Mesenteric fat pad (tissue), 1 donor: ENCODE data around the gene ALDH1B1. TPM values are rescaled to one million over a fixed set of nuclear protein-coding genes. Genes with fewer than 3 reads are reported as not detected.

Source experiments
- DNase-seq: peaks from one replicate; pipeline ENCODE4 v3.0.0-alpha.2; 2020; ENCODE audit warnings: low spot score
- long read RNA-seq: library from polyadenylated mRNA; unstranded; transcript quantifications from one replicate; pipeline ENCODE4 v2.0.0, GENCODE V29; 2020
- total RNA-seq: library from RNA; stranded (reverse); fragmentation: NEBNext Ultra II Directional; extraction: Animal tissue kit (Norgen Biotek cat#: 25700); gene quantifications from one replicate; pipeline ENCODE4 v1.2.1, GENCODE V29; 2021
- donor health status: DM: yes; HTN: yes; CAD: no.

The ALDH1B1 gene
- total RNA-seq, result 26.3 TPM
- long read RNA-seq, transcript ALDH1B1-201 (2 exons, 3,066 nt), result major isoform, 69 of 77 reads
- long read RNA-seq, partial matches to known transcripts, result 7 of 77 reads
- long read RNA-seq, other reads (novel, unspliced or antisense), result 1 of 77 reads

DNA sequence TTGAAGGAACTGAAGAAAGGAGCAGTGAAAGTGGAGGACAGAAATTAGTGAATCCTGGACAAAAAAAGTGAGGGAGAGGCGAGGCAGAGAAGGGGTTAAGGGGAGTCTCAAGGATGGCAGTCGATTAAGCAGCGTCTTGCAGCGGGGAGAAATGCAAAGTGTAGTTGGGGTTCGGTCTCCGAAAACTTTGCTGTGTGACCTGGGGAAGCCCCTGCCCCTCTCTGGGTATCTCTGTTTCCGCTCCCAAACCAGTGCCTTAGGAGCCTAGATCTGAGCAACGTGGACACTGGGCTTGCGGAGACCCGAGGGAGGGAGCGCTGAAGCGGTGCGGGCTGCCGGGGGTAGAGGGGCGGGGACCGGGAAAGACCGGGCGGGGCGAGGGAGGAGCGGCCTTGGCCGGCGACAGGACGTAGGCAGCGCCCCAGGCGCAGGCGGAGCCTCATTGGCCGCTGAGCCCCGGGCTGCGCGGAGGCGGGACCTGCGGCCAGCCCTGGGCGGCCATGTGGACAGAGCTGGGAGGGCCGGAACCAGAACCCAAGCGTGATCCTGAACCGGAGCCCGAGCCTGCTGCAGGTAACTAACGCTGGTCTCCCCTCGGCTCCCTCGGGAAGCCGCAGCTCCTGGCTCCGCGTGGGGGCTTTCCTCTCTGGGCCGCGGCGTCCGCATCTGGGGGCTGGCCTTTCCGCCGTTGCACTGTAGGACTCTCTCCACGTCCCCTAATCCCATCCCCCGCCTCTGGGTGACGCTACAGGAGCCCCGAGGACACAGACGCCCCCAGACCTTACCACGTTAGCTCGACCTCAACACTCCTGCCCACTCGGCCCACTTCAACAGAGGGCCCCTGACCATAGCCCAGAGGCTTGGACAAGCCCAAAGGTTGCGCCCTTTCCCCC is at the start of gene ALDH1B1:
TSS of gene ALDH1B1 (plus strand) at position 468 of the 893 bp plus-strand sequence. CDS start 3,047 bp downstream, outside the sequence.
- DNase-seq, result peak; percentile 96

DNA sequence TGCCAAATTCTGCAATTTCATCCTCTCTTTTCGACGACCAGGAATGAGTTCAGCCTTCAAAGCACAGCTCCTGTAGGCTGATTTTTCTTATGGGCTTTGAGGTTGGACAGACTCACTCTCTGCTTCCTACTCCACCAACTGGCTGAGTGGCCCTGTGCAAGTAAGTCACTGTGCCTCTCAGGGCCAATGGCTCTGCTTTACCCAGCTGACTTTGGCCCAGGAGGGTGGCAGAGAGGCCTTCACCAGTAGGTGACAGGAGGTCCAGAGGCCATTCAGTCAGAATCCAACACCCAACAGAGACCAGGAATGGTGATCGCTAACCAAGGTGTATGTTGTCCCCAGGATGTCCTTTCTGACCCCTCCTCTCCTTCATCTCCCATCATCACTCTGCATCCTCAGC is 49.5 kb upstream of the ALDH1B1 start:
- no peak for DNase-seq

GRCh38 chr9:38343552-38343951 is 49.0 kb upstream of the ALDH1B1 start:
- DNase-seq, result peak; percentile 39

DNA sequence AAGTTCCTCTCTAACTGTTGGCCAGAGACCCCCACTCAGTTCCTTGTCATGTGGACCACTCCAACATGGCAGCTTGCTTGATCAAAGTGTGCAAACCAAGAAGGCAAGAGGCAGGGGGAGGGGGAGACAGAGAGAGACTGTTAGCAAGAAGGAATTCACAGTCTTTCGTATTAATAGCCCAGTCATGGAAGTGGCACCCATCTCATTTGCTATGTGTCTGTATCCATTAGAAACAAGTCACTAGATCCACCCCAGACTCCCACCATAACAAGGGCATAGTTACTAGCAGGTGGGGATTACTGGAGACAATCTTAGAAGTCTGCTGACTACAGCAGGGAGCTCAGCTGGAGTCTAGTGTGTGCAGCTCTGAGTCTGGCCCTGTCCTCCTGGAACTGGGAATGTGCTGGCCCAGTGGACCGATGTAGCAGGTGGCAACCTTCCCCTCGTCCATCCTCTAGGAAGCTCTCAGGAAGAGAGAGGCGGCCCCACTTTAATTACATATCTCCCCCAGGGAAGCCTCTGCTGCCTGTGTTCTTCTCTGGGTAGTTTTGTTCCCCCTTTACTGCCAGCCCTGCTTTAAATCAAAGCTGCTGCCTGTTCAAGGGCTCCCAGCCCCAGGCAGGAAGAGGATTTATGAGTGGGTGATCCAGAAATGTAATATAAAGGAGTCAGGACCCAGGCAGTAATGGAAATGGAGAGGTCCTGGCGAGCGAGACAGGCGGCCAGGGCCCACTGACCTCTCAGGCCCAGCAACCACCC is 47.8 kb upstream of the ALDH1B1 start:
- DNase-seq, result peak; percentile 59

DNA sequence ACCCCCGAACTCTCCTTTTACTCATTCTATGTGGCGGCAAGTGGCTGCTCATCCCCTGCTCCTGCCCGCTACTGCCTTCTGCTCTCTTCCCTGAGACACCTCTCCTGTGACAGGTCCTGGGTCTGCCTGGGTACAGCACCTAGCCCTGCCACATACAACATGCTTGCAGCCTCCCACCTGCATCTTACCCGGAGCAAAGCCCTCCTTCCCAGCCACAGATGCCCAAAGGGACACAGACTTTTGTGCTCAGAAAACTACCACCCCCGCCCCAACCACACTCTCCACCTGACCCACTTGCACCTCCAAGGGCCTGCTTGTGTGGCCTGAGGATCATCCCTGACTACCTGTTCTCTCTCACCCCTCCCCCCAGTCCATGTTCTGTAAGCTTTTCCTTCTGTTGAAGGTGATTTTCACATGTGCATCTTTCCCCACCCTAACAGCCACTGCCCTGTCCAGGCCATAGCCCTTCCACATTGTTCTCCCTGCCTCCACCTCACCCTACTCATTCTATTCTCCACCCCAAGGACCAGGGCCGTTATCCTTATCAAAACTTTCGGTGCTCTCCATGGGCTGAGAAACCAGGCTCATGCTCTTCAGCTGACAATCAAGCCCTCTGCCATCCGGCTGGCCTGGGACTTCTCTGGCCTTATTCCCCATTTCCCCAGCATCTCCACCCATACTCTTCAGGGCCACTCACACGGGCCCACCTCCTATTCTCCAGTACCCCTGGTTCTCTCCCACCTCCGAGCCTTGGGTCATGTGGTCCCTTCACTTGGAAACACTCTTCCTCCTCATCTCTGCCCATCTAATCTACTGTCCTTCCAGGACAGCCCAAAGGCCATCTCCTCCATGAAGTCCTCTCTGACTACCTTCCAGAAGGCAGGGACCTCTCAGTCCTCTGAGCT is 46.4 kb upstream of the ALDH1B1 start:
- peak; percentile 65 for DNase-seq

- DNase-seq, result peak; percentile 75
Measured at GRCh38 chr9:38346811-38347210, 45.7 kb upstream of the ALDH1B1 start.

- DNase-seq, result peak; percentile 45
Measured at GRCh38 chr9:38347271-38347671, 45.2 kb upstream of the ALDH1B1 start.

DNA sequence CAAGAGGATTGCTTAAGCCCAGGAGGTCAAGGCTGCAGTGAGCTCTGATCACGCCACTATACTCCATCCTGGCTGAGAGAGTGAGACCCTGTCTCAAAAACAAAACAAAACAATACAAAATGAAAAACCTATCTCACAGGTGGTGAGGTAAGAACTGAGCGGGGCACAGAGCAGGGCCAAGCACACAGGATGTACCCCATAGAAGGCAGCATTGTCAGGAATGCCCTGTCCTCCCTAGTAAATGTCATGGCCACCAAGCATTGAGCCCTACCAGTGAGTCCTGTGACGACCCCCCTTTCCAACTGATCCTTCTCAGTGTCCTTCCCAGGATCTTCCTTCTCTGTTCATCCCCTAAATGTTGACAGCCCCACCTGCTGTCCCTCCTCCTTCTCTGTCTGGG is 44.6 kb upstream of the ALDH1B1 start:
- peak; percentile 22 for DNase-seq

GRCh38 chr9:38350529-38350928 is 42.0 kb upstream of the ALDH1B1 start:
- DNase-seq, result no peak

DNA sequence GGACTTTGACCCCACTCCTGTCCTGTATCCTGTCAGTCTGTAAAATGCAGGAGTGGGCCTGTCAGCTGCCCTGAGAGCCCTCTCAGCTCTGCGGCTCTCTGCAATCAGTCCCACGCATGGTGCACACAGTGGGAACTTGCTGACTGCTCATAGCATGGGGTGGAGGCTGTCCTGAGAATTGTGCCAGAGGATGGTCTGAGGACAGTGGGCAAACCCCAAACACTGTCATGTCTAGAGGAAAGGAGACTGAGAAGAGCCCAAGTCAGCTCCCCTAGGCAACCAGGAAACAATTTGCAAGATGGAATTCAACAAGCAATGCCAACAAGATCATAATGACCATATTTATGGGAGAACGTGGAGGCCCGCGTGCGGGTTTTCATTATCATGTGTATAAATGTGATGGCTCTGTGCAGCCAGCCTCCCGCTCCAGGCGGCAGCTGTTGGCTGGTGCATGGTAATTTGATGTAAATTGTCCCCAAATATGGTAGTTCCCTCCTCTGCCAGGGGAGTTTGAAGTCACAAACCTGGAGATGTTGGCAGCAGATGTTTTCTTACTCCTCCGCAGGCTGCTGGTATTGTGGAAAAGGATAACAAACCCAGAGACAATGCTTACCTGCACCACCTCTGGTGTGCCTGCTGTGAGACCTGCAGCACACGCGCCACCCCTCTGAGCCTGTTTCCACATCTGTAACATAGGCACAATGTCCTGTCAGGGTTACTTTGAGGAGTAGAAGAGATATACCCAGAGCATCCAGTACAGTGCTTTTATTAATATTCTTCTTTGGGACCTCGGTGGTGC is 39.8 kb upstream of the ALDH1B1 start:
- peak; percentile 30 for DNase-seq

DNA sequence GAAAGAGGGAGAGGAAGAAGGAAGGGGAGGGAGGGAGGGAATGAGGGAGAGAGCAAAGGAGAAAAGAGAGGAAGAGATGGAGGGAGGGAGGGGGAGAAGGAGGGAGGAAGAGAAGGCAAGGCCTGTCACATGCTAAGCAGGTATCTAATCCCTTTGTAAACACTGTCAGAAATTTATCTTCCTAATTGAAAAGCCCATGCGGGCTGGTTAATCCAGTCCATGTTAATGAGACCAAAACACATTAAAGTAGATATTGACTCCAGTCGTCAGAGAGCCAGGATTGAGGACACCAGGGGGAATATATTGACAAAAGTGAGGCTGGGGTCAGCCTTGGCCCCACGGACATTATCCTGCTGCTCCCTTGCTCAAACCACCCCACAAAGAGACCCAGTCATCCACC is 37.4 kb upstream of the ALDH1B1 start:
- peak; percentile 22 for DNase-seq

DNA sequence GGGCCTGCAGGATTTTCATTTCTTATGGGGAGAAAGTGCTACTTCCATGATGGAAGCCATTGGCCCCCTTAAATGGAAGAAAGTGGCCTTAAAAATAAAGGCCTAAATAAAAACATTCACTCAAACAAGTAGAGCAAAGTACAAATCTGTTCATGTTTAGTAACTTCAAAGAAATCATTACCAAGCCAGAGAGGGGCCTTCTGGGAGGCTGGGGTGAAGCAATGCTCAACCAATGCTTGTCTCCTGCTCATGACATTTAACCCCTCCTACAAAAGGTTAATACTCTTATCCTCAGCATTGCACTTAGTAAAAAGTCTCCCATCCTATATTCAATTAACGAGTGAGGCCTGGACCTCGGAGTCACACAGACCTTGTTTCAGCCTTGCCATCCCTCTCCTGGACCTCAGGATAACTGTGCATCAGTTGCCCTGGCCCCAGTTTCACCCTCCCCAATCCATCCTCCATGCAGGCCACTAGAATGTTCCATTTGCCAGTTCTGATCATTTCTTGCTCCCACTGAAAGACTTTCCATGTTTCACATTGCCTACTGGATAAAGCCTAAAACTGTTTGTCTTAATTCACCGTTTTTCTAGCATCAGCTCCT is 36.9 kb upstream of the ALDH1B1 start:
- DNase-seq, result peak; percentile 5

- peak; percentile 62 for DNase-seq
Measured at GRCh38 chr9:38356851-38357250, 35.7 kb upstream of the ALDH1B1 start.

- peak; percentile 41 for DNase-seq
Measured at GRCh38 chr9:38357350-38358114, 35.0 kb upstream of the ALDH1B1 start.

GRCh38 chr9:38358390-38359296 is 33.9 kb upstream of the ALDH1B1 start:
- DNase-seq, result peak; percentile 49

- peak; percentile 12 for DNase-seq
Measured at GRCh38 chr9:38359297-38359653, 33.2 kb upstream of the ALDH1B1 start.

DNA sequence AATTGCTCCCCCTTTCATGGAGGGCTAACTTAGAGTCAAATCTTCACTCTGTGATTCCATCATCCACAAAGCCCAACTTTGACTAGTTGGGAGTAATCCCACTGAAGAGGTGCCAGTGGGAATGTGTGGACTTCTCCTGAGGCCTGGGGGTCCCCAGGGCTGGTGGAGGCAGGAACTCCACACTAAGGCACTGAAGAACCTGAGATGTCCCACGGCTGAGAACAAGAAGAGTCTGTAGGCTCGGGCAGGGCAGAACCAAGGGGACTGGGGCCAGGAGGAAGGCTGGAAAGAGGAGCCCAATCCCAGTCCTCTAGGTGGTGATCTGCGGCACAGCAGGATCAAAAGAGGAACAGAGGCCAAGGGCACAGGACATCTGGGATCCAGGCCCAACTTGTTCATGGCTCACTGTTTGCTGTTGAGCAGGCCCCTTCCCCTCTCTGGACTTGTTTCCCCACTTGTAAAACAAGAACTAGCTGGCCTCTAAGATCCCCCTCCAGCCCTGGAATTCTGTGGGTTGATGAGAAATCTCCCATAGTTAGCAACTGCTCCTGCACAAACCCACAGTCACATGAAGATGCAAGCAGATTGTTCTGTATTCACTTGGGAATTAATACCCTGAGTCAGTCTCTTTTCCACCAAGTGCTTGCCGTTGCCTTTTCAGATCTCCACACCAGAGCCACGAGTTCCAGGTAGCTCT is 32.7 kb upstream of the ALDH1B1 start:
- peak; percentile 20 for DNase-seq
